ENCODE measurements around the gene BBS9.

The BBS9 gene

GRCh38 chr7:33650828-33651227, 521.5 kb downstream of the BBS9 start:
- no peak for DNase-seq (ENCODE audit: low read depth)

- DNase-seq (ENCODE audit: low read depth): no peak
These were observed 522.7 kb downstream of the BBS9 start for GRCh38 chr7:33651998-33652515.

DNA sequence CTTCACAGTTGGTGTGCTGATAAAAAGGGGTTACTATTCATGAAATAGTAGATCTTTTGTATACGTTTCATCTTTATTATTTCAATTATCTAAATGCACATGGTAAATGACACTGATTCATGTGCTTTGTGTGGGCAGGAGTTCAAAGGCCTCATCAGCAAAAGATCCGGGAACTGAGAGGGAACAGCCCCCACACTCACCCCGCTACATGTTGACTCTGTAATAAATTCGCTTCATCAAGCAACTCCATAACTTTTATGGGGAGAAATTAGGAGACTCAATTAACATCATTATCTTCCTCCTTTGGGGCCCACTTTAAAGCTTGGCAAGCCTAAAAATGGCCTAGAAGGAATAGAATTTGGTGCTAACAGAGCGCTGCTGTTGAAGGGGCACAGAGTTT, 525.3 kb downstream of the BBS9 start:
- no peak for DNase-seq (ENCODE audit: low read depth)
